ENCODE results near the gene BRD9. TPM values are rescaled to one million over a fixed set of nuclear protein-coding genes. Genes with fewer than 3 reads are reported as not detected.
A peak's percentile ranks its signal among the peaks of the same experiment; 100 is the strongest.

The BRD9 gene
- total and polyA plus RNA-seq, 2 of the 13 experiments (the other 11 are each of a cell fraction or from before 2014, with no cell fraction given): 5.2 to 22.9 TPM

DNA sequence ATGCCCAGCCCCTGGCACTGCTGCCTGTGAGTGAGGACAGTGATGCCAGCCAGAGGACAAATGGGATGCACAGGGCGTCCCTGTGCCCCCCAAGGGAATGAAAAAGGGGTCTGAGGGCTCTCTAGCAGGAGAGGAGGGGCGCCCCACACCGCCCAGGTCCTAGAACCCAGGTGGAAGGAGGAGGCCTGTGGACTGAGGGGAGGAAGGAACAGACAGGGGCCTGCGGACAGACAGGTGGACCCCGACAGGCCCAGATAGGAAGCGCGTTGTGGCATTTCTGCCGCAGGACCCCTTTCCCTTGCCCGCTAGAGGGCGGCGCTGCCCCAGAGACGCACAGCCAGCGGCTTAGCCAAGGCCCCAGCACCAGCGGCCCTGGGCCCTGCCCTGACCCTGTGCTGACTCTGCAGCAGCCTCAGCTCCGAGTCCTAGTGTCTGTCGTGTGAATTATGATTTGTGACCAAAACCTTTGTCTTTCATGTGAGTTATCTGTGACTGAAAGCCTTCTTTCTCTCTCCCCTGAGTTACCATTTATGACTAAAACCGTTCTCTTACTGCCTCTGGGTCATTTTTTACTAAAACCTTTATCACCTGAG is 30.8 kb upstream of the BRD9 start (continued):
- TF ChIP-seq, protein P1, sequence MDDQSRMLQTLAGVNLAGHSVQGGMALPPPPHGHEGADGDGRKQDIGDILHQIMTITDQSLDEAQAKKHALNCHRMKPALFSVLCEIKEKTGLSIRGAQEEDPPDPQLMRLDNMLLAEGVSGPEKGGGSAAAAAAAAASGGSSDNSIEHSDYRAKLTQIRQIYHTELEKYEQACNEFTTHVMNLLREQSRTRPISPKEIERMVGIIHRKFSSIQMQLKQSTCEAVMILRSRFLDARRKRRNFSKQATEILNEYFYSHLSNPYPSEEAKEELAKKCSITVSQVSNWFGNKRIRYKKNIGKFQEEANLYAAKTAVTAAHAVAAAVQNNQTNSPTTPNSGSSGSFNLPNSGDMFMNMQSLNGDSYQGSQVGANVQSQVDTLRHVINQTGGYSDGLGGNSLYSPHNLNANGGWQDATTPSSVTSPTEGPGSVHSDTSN (CRISPR knock-in tag; IDR thresholded peaks at IDR 0.05; ENCODE audit: borderline replicate concordance): no peak
- peak; percentile 83 for TF ChIP-seq KDM2A (CRISPR knock-in tag; IDR thresholded peaks at IDR 0.05; ENCODE audit: borderline replicate concordance, low read depth)
- no peak for TF ChIP-seq JARID2 (CRISPR knock-in tag; IDR thresholded peaks at IDR 0.05; ENCODE audit: insufficient replicate concordance)
- no peak for TF ChIP-seq KLF13 (CRISPR knock-in tag; IDR thresholded peaks at IDR 0.05)
- no peak for TF ChIP-seq SIX1 (CRISPR knock-in tag; IDR thresholded peaks at IDR 0.05; ENCODE audit: borderline replicate concordance)
- TF ChIP-seq, protein P2, sequence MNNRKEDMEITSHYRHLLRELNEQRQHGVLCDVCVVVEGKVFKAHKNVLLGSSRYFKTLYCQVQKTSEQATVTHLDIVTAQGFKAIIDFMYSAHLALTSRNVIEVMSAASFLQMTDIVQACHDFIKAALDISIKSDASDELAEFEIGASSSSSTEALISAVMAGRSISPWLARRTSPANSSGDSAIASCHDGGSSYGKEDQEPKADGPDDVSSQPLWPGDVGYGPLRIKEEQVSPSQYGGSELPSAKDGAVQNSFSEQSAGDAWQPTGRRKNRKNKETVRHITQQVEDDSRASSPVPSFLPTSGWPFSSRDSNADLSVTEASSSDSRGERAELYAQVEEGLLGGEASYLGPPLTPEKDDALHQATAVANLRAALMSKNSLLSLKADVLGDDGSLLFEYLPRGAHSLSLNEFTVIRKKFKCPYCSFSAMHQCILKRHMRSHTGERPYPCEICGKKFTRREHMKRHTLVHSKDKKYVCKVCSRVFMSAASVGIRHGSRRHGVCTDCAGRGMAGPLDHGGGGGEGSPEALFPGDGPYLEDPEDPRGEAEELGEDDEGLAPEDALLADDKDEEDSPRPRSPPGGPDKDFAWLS (CRISPR knock-in tag; IDR thresholded peaks at IDR 0.05; ENCODE audit: borderline replicate concordance): no peak
- TF ChIP-seq TFDP1 (CRISPR knock-in tag; IDR thresholded peaks at IDR 0.05; ENCODE audit: borderline replicate concordance): no peak
- TF ChIP-seq ZNF816 (CRISPR knock-in tag; IDR thresholded peaks at IDR 0.05; ENCODE audit: borderline replicate concordance): no peak
- TF ChIP-seq GFI1 (CRISPR knock-in tag; IDR thresholded peaks at IDR 0.05; ENCODE audit: borderline replicate concordance): 0 out of 2 replicates have a peak, but pooled peaks have one; percentile 20
- no peak for TF ChIP-seq RARG (CRISPR knock-in tag; IDR thresholded peaks at IDR 0.05; ENCODE audit: low read depth)
- TF ChIP-seq SAP130 (CRISPR knock-in tag; IDR thresholded peaks at IDR 0.05; ENCODE audit: low read depth): peak; percentile 17; the same call in 1 of the 2 replicates
- TF ChIP-seq, protein P3, sequence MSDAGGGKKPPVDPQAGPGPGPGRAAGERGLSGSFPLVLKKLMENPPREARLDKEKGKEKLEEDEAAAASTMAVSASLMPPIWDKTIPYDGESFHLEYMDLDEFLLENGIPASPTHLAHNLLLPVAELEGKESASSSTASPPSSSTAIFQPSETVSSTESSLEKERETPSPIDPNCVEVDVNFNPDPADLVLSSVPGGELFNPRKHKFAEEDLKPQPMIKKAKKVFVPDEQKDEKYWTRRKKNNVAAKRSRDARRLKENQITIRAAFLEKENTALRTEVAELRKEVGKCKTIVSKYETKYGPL (CRISPR knock-in tag; IDR thresholded peaks at IDR 0.05): no peak
- no peak for TF ChIP-seq ZNF484 (CRISPR knock-in tag; IDR thresholded peaks at IDR 0.05; ENCODE audit: borderline replicate concordance, low read depth)
- TF ChIP-seq ZNF780A (CRISPR knock-in tag; IDR thresholded peaks at IDR 0.05): no peak; the same call in 1 of the 2 replicates
- no peak for TF ChIP-seq ZNF280B (CRISPR knock-in tag; IDR thresholded peaks at IDR 0.05; ENCODE audit: borderline replicate concordance)
- 0 out of 2 replicates have a peak, but pooled peaks have one; percentile 14 for TF ChIP-seq FOXO1 (CRISPR knock-in tag; IDR thresholded peaks at IDR 0.05)
- TF ChIP-seq ZNF878 (CRISPR knock-in tag; IDR thresholded peaks at IDR 0.05): no peak
- TF ChIP-seq SMYD3 (CRISPR knock-in tag; IDR thresholded peaks at IDR 0.05): no peak
- TF ChIP-seq ZNF572 (CRISPR knock-in tag; IDR thresholded peaks at IDR 0.05): no peak
- TF ChIP-seq BCL6 (CRISPR knock-in tag; IDR thresholded peaks at IDR 0.05): peak; percentile 39; the same call in 1 of the 2 replicates

All from HepG2 (cell line).